HepG2 (cell line): ENCODE results near the gene HAGHL. TPM values are rescaled to one million over a fixed set of nuclear protein-coding genes. Genes with fewer than 3 reads are reported as not detected.

Experiments used
- ATAC-seq: fragments of 200-7000 bp; cut with Tn5 transposase; 3 replicates; pipeline ENCODE4 v1.9.1; 2020; ENCODE audit warnings: mild to moderate bottlenecking, moderate library complexity
- BruUV-seq: library from RNA; stranded (reverse); fragments of 400-500 nt; replicated peaks from 2 replicates; lab custom pipeline; 2021; lab: Mats Ljungman, UMichigan
- CTCF ChIA-PET: fragments of 300-600 bp; formaldehyde crosslinking; extraction: SDS; loops from one replicate; lab custom pipeline; 2021; ENCODE audit warnings: low total read pairs, inconsistent platforms, low intra/inter-chr PET ratio; lab: Yijun Ruan, JAX
- POLR2A ChIA-PET: fragments of 350-600 bp; sonication (Branson Sonifier 250); formaldehyde crosslinking; loops from one replicate; lab custom pipeline; 2020; ENCODE audit warnings: antibody characterized with exemption, inconsistent platforms; lab: Yijun Ruan, JAX
- DNase-seq: peaks from one replicate; pipeline ENCODE4 v3.0.0-alpha.2; 2015; ENCODE audit warnings: low spot score
- FAIRE-seq: peaks from 3 replicates; lab custom pipeline; 2011; peaks lifted over from hg19 to GRCh38; lab: Jason Lieb, UNC
- H2AFZ ChIP-seq: one replicate; pipeline ENCODE4 v1.6.1; 2011; ENCODE audit warnings: low read length, inconsistent platforms
- H3K27ac ChIP-seq: fragments of 300-600 bp; 3 replicates; pipeline ENCODE4 v1.8.0; 2011; ENCODE audit warnings: mixed run types, mild to moderate bottlenecking, mixed read lengths, low read length, inconsistent platforms; ENCODE audit not compliant: insufficient read depth; ENCODE audit errors: extremely low read length
- H3K27me3 ChIP-seq, 2 experiments: fragments of 200-600 bp in 1 of 2; 2 replicates in 1 of 2; 3 replicates in 1 of 2; pipeline versions ENCODE4 v1.6.0 to v1.8.0; 2011; ENCODE audit warnings: low read length in 2 of 2, mild to moderate bottlenecking in 2 of 2, moderate library complexity in 2 of 2, inconsistent platforms in 1 of 2; ENCODE audit not compliant: insufficient read depth in 2 of 2, control insufficient read depth in 1 of 2
- H3K36me3 ChIP-seq, 2 experiments: fragments of 200-600 bp in 1 of 2; replicated peaks in 1 of 2; 2 replicates in 1 of 2; 3 replicates in 1 of 2; pipeline versions ENCODE4 v1.5.1 to v1.8.0; 2011; ENCODE audit warnings: low read length in 2 of 2, inconsistent platforms in 1 of 2; ENCODE audit not compliant: insufficient read depth in 2 of 2, control insufficient read depth in 1 of 2
- H3K4me1 ChIP-seq: 2 replicates; pipeline ENCODE4 v1.5.1; 2012; ENCODE audit warnings: low read length, inconsistent platforms; ENCODE audit not compliant: insufficient read depth
- H3K4me2 ChIP-seq: 2 replicates; pipeline ENCODE4 v1.6.0; 2011; ENCODE audit warnings: low read depth, low read length, inconsistent platforms
- H3K4me3 ChIP-seq, 3 experiments: fragments of 200-600 bp in 1 of 3; sonication (generic), shearing (Covaris generic) in 1 of 3; replicated peaks in 1 of 3; 2 replicates each; pipeline ENCODE4 v1.5.1; 2011 to 2016; ENCODE audit warnings: low read length in 3 of 3, inconsistent platforms in 2 of 3, low read depth in 2 of 3, mild to moderate bottlenecking in 2 of 3, control low read depth in 1 of 3, mixed read lengths in 1 of 3; ENCODE audit not compliant: insufficient read depth in 1 of 3
- H3K79me2 ChIP-seq: one replicate; pipeline ENCODE4 v1.6.1; 2011; ENCODE audit warnings: low read length, inconsistent platforms; ENCODE audit not compliant: insufficient read depth
- H3K9ac ChIP-seq: 2 replicates; pipeline ENCODE4 v1.6.0; 2011; ENCODE audit warnings: mild to moderate bottlenecking, low read depth, low read length, inconsistent platforms; ENCODE audit not compliant: insufficient read depth
- H3K9me3 ChIP-seq: 2 replicates; pipeline ENCODE4 v1.5.1; 2012; ENCODE audit warnings: mild to moderate bottlenecking, low read length
- H4K20me1 ChIP-seq: 2 replicates; pipeline ENCODE4 v1.6.0; 2011; ENCODE audit warnings: inconsistent platforms, mild to moderate bottlenecking, low read length, moderate library complexity; ENCODE audit not compliant: insufficient read depth
- EZH2 ChIP-seq: conservative IDR thresholded peaks from 2 replicates; pipeline ENCODE4 v1.6.1; 2012; ENCODE audit warnings: mild to moderate bottlenecking, low read depth, low read length, moderate library complexity
- U2AF1 ChIP-seq: fragments of 200-400 bp; formaldehyde crosslinking; optimal IDR thresholded peaks from 2 replicates; pipeline ENCODE3; 2017; ENCODE audit warnings: mild to moderate bottlenecking, low read depth, low read length
- ZIK1 ChIP-seq: sonication (generic); formaldehyde crosslinking; IDR thresholded peaks from 2 replicates; pipeline ENCODE4 v1.5.0; 2020; ENCODE audit warnings: mild to moderate bottlenecking, low read depth, missing genetic modification reagents, borderline replicate concordance
- ZNF318 ChIP-seq: sonication (generic); formaldehyde crosslinking; IDR thresholded peaks from 2 replicates; pipeline ENCODE4 v1.4.0; 2020; ENCODE audit warnings: mild to moderate bottlenecking, missing genetic modification reagents
- ZNF331 ChIP-seq: sonication (generic); formaldehyde crosslinking; IDR thresholded peaks from 2 replicates; pipeline ENCODE4 v1.4.0; 2020; ENCODE audit warnings: missing genetic modification reagents
- WGBS: methylation state at CpG from one replicate; pipeline ENCODE4 v1.1.6; 2017; ENCODE audit warnings: low lambda C conversion rate; 5-methylcytosine and 5-hydroxymethylcytosine counted together
- in situ Hi-C: cut with HindIII; loops from 2 replicates; pipeline ENCODE4 v1.10.0; 2017; ENCODE audit warnings: low pct_unique_long_range_greater_than_20kb; ENCODE audit not compliant: extremely low pct_ligation_motif_present
- intact Hi-C: fragments of 100-400 bp; cut with micrococcal nuclease; formaldehyde crosslinking; loops from one replicate; pipeline ENCODE4 v1.10.0; 2022; ENCODE audit not compliant: unreplicated experiment
- polyA plus RNA-seq, 8 experiments: library from polyadenylated mRNA; depleted of rRNA in 3 of 8; stranded (reverse) in 7 of 8; unstranded in 1 of 8; fragments of >200 nt; fragmentation: Illumina TruSeq in 4 of 8; extraction: Trizol in 4 of 8; gene quantifications; 2 replicates each; pipeline versions ENCODE4 v1.2.1 to v1.2.3, GENCODE V29; 2011 to 2016; ENCODE audit warnings: low read depth in 4 of 8, missing spikeins in 1 of 8, mixed read lengths in 1 of 8; ENCODE audit not compliant: insufficient read depth in 1 of 8
- total RNA-seq, 5 experiments: library from RNA; depleted of rRNA; stranded (reverse); fragments of >200 nt; fragmentation: Illumina TruSeq; extraction: Trizol; gene quantifications; 2 replicates each; pipeline ENCODE4 v1.2.3, GENCODE V29; 2016; ENCODE audit warnings: low read depth in 1 of 5

Gene HAGHL
- total and polyA plus RNA-seq, 2 of the 13 experiments (the other 11 are each of a cell fraction or from before 2014, with no cell fraction given) = 3.4 to 8.4 TPM

GRCh38 chr16:706189-707061 is 20.5 kb upstream of the HAGHL start:
- ATAC-seq (no peak), FAIRE-seq (no peak), DNase-seq (no peak)
- TF ChIP-seq ZNF331 (CRISPR knock-in tag) (no peak), ZIK1 (no peak), U2AF1 (no peak), EZH2 (0 out of 2 replicates have a peak, but pooled peaks have one; percentile 73), ZNF318 (CRISPR knock-in tag) (no peak)
- Histone ChIP-seq H3K9me3 (no peaks in the 10 kb centered on the region), H3K4me1 (no peaks in the 10 kb centered on the region), H3K79me2 (no peaks in the 10 kb centered on the region), H3K27me3 (peaks cover 27 to 86% of the 10 kb centered on the region in 2 experiments; a peak in 4 of 5 replicates), H3K9ac (no peak overlapping the region), H2AFZ (no peak overlapping the region), H3K4me2 (no peak overlapping the region), H3K27ac (no peak overlapping the region), H3K4me3 (no peak overlapping the region), H3K36me3 (no peaks in the 10 kb centered on the region), H4K20me1 (no peaks in the 10 kb centered on the region)
- ChIA-PET POLR2A (interaction anchor here (1.4 kb wide), 1 partner anchor 11 kb away, joined by 4 read pairs; no protein-coding TSS in a partner anchor), CTCF (no interaction called here)
- 20% methylated on average over 7 of the region's 49 CpGs for WGBS
- BruUV-seq = no TSS peak
- in situ Hi-C loops (no loop called here), intact Hi-C loops (no loop called here)
